GM06990 (cell line): Measurements from ENCODE around the gene ACTR10.

Experiments used
- DNase-seq: peaks from one replicate; pipeline ENCODE4 v3.0.0-alpha.2; 2011; ENCODE audit not compliant: insufficient read length; ENCODE audit errors: extremely low read depth
- H3K27me3 ChIP-seq: replicated peaks from 2 replicates; pipeline ENCODE4 v1.6.0; 2011; ENCODE audit warnings: low read length; ENCODE audit not compliant: control insufficient read depth, insufficient read depth
- H3K36me3 ChIP-seq: 2 replicates; pipeline ENCODE4 v1.5.1; 2011; ENCODE audit warnings: low read length; ENCODE audit not compliant: control insufficient read depth, insufficient read depth
- H3K4me3 ChIP-seq: replicated peaks from 2 replicates; pipeline ENCODE4 v1.5.1; 2011; ENCODE audit warnings: low read depth, mild to moderate bottlenecking, control low read depth, low read length
- CTCF ChIP-seq: IDR thresholded peaks from 2 replicates; pipeline ENCODE4 v1.5.1; 2011; ENCODE audit warnings: low read length, control low read depth, mild to moderate bottlenecking, inconsistent platforms; ENCODE audit not compliant: insufficient read depth, poor library complexity, severe bottlenecking

Gene ACTR10

GRCh38 chr14:58227096-58227819 is 27.3 kb downstream of the ACTR10 start:
- no peaks in the 10 kb centered on the region for H3K27me3 ChIP-seq
- H3K36me3 ChIP-seq, result no peaks in the 10 kb centered on the region
- H3K4me3 ChIP-seq, result no peak overlapping the region
- no peak for TF ChIP-seq CTCF
- no peak for DNase-seq

GRCh38 chr14:58238252-58239243 is 38.6 kb downstream of the ACTR10 start:
- Histone ChIP-seq H3K27me3 (no peaks in the 10 kb centered on the region), H3K36me3 (no peaks in the 10 kb centered on the region; the same call in 1 of the 2 replicates), H3K4me3 (peak overlapping the region; percentile 62)
- no peak for TF ChIP-seq CTCF
- no peak for DNase-seq

- TF ChIP-seq CTCF, result no peak
- peak overlapping the region; percentile 62 for H3K4me3 ChIP-seq
- no peaks in the 10 kb centered on the region for H3K27me3 ChIP-seq
- H3K36me3 ChIP-seq, result no peaks in the 10 kb centered on the region; the same call in 1 of the 2 replicates
- DNase-seq, result peak; percentile 67
Measured at GRCh38 chr14:58239244-58240195, 39.6 kb downstream of the ACTR10 start.

GRCh38 chr14:58243790-58244555 is 44.0 kb downstream of the ACTR10 start:
- Histone ChIP-seq H3K27me3 (no peaks in the 10 kb centered on the region), H3K36me3 (peaks cover 2% of the 10 kb centered on the region), H3K4me3 (peak overlapping the region; percentile 84)
- no peak for TF ChIP-seq CTCF
- DNase-seq, result no peak
